Activated CD4-positive, alpha-beta T cell treated with anti-CD3 and anti-CD28 coated beads, Interleukin-10, Interleukin-2, amounts not matched to agents 100 ng/mL and 50 ng/mL, durations not matched to agents 16 hours and 8 hours (primary cell): ENCODE data around the gene ROBO4.

Experiments used
- DNase-seq: peaks from one replicate; pipeline ENCODE4 v3.0.0-alpha.2; 2020

ROBO4 gene

DNA sequence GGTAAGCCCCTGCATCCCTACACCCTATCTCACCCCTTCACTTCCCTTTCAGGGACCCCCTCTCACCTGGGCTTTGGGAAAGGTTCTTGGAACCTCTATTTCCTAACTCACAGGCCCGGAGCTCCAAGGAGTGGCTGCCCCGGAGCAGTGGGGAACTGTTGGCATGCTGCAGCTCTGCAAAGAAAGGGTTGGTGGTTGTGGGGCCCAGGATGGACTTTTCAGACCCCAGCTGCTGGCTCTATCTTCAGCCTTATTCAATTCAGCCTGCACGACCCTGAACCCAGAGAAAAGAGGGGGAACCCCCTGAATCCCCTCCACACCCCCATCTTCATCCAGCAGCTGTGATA lies 10.0 kb downstream of the ROBO4 start:
- no peak for DNase-seq

DNA sequence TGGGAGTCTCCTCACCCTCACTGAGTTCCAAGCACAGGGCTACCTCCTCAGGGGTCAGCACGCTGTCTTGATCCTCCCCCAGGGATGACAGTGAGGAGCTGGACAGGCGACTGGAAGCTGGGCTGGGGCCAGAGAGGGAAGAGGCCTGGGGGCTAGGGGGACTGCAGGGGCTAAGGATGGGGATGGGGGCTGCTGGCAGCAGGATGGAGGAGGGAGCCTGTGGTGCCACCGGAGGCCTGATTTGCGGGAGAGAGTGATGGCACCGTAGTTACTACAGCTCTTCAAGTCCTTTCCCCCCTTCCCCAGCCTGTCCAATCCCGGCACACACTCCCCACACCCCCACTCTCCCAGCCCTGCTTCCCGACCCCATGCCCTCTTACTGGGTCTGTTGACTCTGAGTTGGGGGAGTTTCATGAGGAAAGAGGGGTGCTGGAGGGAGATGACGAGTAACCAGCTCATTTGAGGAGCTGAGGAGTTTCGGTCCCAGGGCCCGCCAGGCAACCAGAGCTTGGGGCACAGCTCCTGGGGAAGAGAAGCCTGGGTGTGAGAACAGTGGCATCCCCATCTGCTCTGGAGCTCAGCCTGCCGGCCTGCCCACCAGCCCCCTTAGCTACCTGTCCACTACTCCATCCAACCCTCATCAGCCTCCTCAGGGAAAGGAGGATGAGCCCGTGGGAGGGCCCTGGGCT lies 10.5 kb downstream of the ROBO4 start:
- no peak for DNase-seq

DNA sequence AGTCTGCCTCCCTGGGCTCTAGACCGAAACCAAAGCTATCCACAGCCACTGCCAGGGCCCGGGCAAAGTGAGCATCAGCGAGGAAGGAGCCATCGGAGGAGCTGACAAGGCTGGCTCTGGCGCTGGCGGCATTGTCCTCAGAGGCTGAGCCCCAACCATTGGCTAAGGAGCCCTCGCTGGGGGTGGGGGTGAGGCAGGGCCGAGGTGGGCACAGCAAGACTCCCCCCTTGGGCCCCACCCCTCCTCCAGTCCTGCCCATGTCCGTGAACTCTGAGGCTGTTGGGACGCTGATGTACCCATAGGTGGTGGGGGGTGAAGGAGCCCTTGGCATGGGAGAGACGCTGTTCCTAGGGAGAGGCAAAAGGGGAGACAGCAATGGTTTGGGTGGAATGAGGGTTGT lies 11.2 kb downstream of the ROBO4 start:
- DNase-seq, result no peak

DNA sequence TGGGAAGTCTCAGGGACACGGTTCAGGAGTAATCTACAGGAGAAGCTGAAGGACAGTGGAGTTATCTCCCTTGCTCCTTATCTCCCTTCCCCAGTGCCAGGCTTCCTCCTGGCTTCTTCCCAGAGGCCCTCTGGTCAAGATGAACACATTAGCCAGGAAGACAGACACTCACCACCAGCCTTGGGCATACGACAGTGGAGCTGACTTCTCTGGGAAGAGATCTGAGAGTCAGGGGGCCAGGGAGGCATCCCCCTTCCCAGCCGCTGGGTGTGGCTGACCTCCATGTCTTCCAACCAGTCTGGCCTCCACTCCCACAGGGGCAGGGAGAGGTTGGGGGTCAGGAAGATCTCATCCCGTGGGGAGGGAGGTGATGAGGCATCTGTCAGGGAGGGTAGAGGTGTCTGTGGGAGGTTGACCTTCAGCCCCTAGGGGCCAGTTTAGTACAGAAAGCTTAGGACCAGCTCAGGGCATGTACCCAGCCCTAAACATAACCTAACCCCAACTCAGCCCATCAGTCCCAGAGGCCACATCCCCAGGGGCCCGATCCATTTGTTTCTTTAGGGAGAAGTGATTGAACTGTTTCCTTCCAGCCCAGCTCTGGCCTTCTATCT lies 12.7 kb downstream of the ROBO4 start:
- DNase-seq, result no peak

DNA sequence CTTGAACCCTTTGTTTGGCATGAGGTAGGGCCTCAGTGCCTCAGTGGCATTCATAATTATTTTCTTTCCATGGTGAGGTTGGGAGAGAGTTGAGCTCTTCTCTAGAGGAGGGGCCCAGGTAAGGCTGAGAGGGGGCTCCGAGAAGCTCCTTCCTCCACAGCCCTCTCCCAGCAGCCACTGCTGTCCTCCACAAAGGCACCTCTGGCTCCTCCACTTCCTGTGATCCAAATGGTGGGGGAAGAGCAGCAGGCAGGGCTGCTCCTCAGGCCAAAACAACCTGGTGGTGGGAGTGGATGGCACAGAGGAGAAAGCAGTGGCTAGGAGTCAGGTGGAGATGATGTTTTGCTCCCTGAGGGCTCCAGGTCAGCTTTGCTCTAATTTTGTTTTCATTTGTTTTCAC lies 13.3 kb downstream of the ROBO4 start:
- DNase-seq, result no peak

DNA sequence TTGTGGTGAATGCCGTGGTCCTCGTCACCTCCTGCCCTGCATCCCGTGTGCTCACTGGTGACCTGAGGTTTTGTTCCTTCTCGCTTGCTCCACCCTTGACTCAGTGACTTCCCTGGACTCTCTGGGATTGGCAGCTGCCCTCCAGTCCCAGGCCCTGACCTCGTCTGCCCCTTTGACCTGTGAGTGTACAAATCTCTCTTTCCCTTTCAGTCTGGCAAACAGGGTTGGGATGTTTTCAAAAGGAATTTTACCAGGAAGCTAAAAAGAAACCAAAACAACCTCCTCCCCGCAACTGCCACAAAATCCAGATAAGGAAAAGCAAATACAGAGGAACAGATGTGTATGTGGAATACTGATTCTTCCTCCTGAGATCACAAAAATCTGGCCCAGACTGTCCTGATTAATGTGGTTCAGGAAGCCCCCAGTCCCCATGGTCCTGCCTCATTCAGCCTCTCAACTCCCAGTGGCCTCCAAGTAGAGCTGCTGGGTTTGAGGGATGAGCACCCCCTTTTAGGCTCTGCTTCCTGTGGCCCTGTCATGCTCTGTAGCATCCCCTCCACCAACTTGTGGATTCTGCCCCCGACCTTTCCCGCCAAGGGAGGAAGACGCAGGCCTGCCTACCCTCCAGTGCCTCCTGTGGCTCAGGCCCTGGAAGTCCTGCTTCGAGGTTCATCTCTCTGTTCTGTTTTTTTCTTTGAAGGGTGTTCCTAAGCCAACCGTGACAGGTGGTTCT lies 15.2 kb downstream of the ROBO4 start:
- no peak for DNase-seq

DNA sequence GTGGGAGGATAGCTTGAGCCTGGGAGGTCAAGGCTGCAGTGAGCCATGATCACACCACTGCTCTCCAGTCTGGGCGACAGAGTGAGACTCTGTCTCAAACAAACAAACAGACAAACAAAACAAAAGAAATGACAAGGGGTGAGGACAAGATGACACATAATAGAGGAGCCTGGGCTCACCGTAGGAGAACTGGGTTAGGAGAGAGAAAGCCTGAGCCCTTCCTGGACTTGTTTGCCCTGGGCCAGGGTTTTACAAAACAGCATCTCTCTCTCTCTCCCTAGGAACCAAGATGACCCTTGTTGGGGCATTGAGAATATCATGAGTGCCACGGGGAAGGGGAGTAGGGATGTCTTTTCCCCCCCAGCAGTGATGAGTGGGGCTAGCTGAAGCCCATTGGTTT lies 16.7 kb downstream of the ROBO4 start:
- no peak for DNase-seq

DNA sequence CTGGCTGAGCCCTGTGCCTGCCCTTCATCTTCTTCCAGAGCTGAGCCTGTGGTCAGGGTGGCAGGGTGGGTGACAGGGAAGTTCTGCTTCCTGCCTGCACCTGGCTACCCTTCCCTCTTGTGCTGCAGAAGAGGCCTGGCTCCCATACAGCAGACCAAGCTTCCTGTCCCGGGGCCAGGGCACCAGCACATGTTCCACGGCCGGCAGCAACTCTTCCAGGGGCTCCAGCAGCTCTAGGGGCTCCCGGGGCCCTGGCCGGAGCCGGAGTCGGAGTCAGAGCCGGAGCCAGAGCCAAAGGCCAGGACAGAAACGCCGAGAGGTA lies 17.4 kb downstream of the ROBO4 start:
- DNase-seq, result no peak

DNA sequence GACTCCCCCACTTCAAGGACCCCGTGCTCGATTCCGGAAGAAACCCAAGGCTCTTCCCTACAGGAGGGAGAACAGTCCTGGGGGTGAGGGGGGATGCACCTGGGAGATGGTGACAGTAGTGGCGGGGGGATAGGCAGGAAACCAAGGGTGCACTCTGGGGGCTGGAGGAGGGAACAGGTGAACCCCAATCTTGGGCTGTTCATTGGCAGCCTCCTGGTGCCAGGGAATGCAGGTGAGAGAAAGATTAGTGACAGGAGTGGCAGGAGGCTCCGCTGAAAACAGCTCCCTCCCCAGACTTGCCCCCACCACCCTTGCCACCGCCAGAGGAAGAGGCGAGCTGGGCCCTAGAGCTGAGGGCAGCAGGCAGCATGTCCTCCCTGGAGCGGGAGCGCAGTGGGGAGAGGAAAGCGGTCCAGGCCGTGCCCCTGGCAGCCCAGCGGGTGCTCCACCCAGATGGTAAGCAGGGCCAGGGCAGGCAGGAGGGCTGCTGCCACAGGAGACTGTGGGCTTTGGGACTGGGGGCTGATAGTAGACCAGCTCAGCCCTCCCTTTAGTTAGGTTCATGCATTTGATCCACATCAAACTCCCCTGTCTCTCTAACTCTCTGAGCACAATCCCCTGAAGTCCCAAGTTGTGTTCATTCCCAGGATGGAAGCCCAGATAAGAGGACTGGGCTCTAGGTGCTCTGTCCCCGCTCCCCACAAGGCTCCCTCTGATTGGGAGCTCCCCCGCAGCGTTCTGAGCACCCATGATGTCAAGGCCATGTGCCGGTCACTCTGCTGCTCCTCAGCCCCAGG lies 18.0 kb downstream of the ROBO4 start:
- no peak for DNase-seq

DNA sequence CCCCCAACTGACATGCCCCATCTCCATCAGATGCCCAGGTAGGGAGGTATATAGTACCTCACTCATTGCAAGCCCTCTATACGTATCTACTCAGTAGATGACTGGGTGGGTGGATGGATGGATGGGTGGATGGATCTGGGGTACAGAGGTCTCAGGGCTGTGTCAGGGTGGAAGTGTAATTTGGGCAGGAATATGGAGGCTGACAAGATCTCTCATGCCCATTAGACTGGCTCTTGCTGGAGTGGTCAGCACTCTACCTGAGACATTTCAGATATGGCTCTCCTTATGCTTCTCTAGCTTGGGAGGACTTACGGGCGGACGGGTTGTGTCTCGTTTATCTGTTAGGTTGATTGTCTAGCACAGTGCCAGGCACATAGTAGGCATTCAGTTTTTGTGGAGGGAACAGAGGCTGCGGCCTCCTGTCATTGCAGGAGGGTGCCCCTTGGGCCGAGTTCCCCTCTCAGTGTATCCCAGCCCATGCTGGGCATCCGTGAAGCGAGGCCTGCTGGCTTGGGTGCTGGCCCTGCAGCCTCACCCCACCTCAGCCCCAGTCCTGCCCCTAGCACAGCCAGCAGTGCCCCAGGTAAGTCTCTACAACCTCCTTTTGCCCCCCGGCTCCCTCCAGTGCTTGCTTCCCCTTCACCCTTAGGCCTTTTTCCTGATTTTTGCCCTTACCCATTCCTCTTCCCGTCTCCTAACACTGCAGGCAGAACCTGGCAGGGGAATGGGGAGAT lies 18.7 kb downstream of the ROBO4 start:
- DNase-seq, result no peak

DNA sequence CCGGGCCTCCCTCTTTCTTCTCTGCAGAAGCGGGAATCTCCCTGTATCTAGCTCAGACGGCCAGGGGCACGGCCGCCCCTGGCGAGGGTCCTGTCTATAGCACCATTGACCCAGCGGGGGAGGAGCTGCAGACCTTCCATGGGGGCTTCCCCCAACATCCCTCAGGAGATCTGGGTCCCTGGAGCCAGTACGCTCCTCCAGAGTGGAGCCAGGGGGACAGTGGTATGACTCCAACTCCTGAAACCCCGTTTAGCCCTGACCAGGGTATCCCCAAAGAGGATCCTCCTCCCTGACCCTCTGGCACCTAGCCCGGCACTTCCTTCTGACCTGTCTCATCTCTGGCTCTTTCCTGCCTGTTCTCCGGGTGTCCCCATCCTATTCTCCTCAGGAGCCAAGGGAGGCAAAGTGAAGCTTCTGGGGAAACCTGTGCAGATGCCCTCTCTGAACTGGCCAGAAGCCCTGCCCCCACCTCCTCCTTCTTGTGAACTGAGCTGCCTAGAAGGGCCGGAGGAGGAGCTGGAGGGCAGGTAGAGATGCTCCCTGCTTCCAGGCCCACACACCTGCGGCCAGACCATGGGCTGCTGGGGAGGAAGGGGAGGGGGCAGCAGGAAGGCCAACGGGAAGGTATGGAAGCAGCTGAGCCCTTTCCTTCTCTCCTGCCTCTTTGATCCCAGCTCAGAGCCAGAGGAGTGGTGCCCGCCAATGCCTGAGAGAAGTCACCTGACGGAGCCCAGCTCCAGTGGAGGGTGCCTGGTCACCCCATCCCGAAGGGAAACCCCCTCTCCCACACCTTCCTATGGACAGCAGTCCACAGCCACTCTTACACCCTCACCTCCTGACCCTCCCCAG lies 19.5 kb downstream of the ROBO4 start:
- DNase-seq, result no peak

DNA sequence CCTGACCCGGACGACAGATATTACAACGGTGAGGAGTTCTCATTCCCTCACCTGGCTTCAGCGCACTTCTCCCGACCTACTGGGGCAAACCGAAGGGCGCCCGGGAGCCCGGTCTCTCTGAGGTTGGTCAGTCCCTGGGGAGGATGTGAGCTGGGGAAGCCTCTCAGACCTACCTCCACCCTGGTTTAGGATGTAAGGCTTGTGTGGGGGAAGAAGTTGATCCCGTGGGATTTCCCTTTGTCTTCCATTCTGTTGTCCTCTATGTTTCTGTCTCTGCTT lies 20.1 kb downstream of the ROBO4 start:
- no peak for DNase-seq

DNA sequence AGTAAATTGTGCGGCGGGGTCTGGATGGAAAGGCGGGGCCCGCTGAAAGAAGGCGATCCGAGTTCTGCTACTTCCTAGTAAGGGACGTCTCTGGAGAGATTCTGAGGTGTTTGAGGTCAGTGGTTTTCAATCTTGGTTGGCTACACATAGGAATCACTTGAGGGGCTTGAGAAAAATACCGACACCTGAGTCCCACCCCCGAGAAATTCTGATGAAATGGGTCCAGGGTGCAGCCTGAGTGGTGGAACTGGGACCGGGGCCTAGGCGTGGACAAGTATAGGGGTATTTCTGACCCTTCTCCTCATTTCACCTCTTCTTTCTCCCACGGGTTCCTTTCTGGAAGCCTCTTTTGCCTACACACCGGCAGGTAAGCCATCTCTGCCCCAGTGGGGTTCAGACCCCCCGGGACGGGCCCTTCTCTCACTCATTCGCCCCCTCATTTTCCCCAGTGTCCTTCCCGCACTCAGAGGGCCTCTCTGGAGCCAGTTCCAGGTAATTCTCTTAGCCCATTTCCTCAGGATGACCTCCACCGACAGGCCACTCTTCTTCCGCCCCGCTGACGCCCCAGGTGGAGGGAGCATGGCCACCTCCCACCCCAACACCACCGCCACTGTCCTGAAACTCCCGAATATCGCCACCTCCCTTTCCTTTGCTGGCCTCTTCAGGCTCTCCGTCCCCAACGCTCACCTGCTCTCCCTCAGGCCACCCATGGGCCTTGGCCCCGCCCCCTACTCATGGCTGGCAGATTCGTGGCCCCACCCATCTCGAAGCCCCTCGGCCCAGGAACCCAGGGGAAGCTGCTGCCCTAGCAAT lies 20.6 kb downstream of the ROBO4 start:
- no peak for DNase-seq

DNA sequence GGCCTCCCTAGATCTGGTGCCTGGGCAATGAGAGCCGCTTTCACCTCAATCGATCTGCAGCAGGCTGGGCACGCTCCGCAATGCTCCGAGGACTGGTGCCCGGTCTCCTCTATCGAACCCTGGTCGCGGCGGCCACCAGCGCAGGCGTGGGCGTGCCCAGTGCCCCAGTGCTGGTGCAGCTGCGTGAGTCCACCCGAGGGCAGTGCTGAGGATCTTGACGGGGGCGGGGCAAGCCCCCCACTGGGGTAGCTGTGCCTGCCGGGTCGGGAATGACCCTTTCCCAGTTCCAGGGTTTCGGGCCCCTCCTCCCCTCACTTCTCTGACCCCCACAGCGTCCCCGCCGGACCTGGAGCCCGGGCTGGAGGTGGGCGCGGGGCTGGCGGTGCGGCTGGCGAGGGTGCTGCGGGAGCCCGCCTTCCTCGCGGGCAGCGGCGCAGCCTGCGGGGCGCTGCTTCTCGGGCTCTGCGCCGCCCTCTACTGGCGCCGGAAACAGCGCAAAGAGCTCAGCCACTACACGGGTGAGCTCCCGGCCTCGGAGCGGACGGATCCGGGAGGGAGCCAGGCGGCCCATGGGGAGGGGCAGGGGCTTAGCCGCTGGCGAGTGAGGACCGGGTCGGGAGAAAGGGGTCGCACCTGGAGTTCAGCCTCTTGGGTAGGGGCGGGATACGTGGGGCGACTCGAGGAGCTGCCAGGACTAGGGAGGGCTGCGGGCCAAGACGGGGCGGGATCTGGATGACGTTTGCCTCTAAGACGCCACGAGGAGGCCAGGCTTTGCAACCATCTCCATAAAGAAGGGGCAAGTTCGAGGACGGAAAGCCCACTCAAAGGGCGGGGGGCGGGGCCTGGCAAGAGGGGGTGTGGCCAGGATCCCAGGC lies 21.5 kb downstream of the ROBO4 start:
- peak; percentile 81 for DNase-seq

DNA sequence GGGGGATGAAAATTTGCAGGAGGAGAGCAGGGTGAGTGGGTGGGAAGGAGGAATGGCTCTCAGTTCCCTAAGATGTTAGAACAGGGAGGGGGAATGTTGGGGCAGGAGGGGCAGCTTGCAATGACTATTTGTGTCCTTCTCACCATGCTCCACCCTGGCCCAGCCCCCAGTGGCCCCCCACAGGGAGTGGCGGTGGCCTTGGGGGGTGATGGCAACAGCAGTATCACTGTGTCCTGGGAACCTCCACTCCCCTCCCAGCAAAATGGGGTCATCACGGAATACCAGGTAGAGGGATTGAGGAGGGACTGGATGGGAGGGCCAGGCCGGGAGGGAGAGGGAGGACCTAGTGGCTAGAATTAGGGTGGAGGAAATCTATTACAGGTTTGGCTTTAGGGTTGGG lies 22.3 kb downstream of the ROBO4 start:
- DNase-seq, result no peak

DNA sequence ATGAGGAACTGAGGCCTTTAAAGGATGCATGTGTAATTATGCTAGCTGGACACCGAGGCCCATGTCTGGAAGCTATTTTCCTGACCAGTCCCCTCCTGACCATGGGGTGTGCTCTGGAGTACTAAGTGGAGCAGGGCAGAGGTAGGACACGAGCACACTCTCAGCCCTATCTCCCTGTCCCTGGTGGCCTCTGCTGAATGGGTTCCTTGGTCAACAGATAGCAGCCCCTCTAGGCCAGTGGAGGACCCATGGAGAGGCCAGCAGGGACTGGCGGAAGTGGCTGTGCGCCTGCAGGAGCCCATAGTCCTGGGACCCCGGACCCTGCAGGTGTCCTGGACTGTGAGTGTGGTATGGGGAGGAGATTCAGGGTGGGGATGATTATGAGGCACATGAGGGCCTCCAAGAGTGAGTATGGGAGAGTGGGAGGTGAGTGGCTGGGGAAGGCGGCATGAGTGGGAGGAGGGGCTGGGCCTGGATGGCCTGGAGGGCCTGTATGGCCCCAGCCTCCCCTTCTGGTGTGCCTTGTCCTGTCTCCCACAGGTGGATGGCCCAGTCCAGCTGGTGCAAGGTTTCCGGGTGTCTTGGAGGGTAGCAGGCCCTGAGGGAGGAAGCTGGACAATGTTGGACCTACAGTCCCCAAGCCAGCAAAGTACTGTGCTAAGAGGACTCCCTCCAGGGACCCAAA lies 23.0 kb downstream of the ROBO4 start:
- DNase-seq, result no peak

DNA sequence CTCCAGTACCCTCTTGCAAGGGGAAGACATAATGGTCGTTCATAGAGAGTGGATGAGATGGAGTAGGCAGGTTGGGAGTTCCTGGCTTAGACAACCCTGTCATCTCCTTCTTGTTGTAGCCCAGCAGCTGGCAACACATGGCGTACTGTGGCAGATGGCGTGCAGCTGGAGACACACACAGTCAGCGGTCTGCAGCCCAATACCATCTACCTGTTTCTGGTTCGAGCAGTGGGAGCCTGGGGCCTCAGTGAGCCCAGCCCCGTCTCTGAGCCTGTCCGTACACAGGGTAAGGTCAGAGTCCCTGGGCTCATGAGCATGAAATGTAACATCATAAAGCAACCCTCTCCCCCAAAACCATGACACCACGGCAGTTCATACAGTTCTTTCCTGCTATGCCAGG lies 23.7 kb downstream of the ROBO4 start:
- no peak for DNase-seq

DNA sequence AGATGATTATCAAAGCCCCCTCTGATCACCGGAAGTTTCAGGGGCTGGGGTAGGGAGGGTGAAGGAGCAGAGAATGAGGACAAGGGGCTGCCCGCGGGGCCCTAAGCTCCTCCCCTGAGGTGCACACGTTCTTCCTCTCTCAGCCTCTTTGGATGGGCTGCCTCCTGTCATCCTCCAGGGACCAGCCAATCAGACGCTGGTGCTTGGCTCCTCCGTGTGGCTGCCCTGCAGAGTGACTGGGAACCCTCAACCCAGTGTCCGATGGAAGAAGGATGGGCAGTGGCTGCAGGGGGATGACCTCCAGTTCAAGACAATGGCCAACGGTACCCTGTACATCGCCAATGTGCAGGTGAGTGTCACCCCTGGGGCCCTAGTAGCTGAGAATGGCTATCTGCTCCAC lies 24.9 kb downstream of the ROBO4 start:
- no peak for DNase-seq

DNA sequence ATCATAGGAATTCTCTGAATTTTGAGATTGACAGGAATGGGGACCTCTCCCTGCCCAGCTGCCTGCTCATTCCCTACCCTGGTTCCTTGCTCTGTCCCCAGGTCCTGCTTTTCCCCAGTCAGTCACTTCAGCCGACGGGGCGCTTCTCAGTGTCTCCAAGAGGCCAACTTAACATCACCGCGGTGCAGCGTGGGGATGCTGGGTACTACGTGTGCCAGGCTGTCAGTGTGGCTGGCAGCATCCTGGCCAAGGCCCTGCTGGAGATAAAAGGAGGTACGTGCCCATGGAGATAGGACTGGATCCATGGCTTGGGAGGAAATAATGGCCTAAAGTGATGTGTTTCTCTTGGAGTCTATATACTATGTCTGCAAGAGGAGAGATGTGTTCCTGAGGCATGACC lies 25.4 kb downstream of the ROBO4 start:
- DNase-seq, result no peak

DNA sequence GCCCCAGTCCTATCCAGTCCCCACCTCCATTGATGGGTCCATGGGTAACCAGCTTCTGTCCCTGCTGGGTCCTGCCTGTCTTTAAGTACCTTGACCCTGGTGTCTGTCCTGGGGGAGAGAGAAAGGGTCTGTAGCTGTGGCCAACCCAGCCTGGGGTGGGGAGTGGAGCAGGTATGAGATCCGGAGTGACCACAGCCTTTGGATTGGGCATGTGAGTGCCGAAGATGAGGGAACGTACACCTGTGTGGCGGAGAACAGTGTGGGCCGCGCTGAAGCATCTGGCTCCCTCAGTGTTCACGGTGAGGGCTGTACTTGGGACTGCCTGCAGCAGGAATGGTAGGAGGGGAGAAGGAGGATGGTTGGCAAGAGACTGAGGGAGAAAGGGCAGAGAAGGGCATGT lies 27.2 kb downstream of the ROBO4 start:
- DNase-seq, result no peak
